Cerebellar nuclear complex (tissue), 1 donor: ENCODE results near the gene TMEM120B.

ENCODE experiments used
- DNase-seq, 2 experiments: peaks; one replicate each; lab custom pipeline; 2025; lab: John Stamatoyannopoulos, UW

The TMEM120B gene

DNA sequence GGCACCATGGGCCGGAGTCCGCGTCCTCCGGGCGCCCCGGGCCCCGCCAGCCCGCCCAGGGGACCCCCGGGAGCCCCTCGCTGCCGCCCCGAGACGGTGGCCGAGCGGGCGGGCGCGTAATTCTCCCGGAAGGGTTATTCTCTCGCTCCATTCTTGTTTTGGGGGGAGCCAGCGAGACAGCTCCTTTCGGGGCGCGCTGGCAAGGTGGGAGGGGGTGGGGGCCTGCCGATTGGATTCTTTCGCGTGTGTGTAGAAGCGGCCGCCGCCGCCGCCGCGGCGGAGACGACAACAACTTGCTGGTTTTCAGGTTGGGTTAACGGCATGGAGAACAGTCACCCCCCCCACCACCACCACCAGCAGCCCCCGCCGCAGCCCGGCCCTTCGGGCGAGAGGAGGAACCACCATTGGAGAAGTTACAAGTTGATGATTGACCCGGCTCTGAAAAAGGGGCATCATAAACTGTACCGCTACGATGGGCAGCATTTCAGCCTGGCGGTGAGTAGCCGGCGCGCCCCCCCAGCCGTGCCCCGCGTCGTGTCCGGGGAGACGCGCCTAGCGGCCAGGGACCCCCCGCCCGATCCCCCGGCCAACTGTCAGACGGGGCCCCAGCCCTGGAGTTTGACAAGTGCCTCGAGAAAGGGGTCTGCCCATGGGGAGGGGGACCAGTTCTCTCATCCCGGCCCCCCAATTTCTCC lies 92.0 kb downstream of the TMEM120B start:
- DNase-seq = no peak

DNA sequence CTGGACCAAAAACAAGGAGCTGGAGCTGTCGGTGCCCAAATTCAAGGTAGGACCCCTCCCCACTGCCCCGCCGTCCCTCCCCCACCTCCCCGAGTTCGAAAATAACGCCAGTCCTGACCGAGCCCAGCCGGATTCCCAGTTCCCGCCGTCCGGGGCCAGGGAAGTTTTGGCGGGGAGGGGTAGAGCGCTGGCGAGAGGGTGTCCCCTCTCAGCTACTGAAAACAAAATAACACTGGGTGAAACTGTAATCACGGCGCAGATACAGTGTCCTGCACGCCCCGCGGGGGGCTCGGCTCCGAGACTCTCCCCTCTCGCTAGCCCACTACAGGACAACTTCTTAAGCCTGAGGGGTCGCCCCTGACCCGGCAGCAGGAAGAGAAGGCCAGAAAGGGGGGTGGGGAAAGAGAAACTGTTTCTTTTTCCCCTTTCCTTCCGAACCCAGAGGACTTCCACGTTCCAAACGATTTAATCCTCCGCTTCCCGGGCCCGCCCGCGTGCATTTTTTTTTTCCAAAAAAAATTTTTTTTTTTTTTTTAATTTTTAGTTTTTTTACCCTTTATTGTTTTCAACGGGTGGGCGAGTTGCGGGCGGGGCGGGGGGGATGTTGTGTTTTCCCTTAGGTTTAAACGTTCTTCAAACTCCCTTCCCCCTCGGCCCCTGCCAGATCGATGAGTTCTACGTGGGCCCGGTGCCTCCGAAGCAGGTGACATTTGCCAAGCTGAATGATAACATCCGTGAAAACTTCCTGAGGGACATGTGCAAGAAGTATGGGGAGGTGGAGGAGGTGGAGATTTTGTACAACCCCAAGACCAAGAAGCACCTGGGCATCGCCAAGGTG lies 92.8 kb downstream of the TMEM120B start:
- no peak for DNase-seq

DNA sequence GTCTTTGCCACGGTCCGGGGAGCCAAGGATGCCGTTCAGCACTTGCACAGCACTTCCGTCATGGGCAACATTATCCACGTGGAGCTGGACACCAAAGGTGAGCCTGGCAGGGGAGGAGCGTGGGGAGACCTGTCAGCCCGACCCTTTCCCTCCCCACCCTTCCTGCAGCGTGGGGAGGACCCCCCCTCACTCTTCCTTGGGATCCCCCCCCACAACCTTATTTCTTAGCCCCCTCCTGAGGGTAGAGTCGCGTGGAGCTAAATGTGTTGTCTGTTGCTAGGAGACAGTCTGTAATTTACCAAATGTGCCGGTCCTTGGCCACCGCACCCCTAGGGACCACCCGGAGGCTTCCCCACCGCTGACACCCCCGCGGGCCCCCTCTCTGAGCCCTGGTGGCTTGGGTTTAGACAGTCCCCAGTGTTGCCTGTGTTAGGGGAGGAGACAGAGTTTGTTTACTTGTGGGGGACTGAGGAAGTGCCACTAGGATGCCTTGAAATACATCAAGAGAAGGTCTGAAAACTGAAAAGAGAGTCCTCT lies 93.5 kb downstream of the TMEM120B start:
- DNase-seq = no peak

DNA sequence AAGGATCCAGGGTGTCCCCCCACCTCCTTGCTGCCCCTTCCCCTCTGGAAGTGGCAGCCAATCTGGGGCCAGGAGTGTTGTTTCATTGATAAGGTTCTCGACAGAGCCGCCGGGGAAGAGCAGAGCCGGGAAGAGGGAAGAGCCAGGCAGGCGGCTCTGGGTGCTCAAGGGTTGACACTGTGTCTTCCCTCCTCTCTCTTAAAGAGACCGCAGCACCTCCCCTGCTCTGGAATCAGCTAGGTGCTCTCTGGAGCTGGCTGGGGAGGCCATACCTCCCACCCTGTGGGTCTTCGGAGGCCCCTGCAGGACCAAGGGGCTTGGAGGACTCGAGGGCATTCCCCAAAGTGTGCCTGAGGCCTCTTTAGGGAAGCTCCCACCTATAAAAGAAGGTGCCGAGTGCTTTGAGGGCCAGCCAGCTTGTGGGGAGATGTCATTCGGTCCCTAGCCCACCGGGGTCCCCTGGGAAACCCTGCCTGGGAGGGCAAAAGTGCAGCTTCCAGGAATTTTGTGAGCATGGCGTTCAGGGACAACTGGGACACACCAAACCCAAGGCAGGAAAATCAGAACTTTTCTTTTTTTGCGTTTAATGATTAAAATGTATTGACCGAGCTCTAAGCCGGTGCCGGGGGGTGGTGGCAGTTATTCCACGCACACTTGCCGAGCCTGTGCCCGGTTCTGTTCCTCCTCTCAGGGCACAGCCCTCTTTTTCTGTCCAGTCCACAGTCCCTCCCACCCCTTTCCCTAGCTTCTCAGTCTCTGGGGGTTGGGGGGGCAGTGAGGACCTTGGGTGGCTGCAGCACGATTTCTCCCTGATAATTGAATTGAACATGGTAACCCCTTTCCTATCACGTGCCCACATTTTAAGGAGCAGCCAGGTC lies 94.2 kb downstream of the TMEM120B start:
- peak in 1 of 2 experiments; percentile 36 for DNase-seq

DNA sequence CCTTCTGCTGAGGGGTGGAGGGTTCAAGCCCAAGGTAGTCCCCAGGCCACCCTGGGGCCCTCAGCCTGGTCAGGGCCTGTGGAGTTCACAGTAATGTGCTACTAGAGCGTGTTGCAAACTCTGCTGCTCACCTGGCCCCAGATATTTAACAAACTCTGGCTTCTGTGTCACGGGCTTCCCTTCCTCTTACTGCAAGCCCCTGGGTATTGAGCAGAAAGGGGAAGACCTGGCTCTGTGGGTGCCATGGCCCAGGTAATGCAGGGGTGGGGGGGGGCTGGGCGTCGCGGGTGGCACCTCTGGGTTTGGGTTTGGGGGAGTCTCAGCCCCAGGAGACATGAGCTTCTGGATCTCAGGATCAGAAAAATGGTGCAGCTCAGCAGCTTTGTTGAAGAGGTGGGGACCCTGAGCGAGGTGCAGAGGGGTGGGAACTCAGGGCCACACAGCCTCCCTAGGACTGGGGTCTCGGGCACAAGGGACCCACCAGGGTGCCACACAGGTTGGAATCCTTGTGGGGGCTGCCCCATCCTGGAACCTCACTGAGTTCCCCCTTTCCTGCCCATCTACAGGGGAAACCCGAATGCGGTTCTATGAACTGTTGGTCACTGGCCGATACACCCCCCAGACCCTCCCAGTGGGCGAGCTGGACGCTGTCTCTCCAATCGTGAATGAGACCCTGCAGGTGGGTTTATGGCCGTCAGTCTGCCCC lies 95.2 kb downstream of the TMEM120B start:
- no peak for DNase-seq

DNA sequence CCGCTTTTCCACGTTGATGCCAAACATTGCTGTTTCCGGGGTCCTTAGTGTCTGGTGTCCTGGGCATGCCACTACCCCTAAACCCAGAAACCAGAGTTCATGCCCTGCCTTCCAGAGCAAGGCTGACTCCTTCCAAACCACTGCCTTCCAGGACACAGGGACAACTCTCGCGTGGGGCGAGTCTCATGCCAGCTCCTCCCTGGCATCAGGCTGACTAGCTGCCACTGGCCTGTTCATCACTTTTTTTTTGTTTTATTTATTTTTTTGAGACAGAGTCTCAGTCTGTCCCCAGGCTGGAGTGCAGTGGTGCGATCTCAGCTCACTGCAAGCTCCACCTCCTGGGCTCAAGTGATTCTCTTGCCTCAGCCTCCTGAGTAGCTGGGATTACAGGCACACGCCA lies 96.1 kb downstream of the TMEM120B start:
- DNase-seq = no peak

DNA sequence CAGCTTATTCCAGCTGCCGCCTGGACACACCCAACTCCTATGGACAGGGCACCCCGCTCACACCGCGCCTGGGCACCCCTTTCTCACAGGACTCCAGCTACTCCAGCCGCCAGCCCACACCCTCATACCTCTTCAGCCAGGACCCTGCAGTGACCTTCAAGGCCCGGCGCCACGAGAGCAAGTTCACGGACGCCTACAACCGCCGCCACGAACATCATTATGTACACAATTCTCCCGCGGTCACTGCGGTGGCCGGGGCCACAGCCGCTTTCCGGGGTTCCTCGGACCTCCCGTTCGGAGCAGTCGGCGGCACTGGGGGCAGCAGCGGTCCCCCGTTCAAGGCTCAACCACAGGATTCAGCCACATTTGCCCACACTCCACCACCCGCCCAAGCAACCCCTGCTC lies 97.2 kb downstream of the TMEM120B start:
- no peak for DNase-seq

DNA sequence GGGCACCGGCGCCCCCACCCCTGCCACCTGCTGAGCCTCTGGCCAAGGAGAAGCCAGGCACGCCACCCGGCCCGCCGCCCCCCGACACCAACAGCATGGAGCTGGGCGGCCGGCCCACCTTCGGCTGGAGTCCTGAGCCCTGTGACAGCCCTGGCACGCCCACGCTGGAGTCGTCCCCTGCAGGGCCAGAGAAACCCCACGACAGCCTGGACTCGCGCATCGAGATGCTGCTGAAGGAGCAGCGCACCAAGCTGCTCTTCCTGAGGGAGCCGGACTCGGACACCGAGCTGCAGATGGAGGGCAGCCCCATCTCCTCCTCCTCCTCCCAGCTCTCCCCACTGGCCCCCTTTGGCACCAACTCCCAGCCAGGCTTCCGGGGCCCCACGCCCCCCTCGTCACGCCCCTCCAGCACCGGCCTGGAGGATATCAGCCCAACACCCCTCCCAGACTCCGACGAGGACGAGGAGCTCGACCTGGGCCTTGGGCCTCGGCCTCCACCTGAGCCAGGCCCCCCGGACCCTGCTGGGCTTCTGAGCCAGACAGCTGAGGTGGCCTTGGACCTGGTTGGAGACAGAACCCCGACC lies 97.8 kb downstream of the TMEM120B start:
- DNase-seq = no peak

DNA sequence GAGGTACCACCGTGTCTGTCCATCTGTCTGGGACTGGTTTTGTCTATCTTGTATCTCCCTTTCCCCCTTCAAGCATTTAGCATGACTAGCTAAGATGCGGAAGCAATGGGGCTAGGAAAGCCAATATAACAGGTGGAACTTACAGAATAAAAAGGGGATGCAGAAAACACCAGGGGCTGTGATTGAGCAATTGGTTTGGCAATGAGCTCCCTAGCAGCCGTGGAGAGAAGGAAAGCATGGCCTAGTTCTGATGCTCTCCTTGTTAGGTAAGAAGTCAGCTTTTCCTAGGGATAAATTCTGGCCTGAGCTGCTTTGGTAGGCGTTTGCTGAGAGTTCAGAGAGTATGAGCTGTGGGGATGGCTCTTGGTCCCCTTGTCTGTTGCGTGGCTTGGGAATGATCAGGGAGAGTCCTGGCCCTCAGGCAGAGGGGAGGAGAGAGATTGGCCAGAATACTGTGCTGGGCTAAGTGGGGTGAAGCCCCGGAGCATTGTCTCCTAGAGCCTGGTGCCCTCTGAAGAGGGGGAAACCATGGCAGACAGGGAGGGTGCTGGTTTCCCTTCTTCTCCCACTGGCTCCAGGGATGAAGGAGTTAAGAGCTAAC lies 98.4 kb downstream of the TMEM120B start:
- no peak for DNase-seq

DNA sequence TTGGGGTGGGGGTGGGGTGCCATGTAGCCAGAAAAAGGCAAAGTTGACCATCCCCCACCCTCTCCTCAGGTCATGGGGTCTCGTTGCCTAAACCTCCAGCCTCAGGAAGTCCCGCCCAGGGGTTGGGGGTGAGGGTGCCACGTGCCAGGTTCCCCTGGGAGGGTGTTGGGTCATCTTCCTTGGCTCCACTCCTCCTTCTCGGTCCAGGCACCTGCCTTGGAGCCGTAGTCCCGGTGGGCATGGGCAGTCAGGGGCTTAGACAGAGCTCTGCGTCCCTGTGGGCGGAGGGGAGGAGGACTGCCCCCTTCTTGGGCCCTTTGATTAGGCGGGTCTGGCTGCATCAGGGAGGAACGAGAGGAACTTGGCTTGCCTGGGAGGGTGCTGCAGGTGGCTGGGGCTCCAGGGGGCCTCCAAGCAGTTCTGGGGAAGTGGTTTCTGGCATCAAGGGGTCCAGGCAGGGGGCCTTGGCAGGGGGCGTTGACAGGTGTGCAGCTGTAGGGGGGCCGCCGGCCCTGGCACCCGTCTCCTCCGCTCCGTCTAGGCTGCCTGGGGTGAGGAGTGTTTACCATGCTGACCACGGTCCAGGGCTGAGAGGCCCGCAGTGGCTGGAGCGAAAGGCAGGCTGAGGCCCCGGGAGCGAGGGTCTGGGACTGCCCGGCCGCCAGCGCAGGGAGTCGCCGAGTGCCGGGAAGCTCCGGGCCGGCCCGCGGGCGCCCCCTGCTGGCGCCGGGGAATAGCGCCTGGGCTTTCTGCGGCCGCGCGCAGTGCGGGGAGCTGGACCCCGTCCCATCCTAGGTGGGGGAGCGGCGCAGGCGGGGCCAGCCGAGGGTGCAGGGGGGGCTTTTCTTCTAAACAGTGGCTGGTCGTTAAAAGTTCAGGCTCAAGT lies 99.1 kb downstream of the TMEM120B start:
- no peak for DNase-seq

DNA sequence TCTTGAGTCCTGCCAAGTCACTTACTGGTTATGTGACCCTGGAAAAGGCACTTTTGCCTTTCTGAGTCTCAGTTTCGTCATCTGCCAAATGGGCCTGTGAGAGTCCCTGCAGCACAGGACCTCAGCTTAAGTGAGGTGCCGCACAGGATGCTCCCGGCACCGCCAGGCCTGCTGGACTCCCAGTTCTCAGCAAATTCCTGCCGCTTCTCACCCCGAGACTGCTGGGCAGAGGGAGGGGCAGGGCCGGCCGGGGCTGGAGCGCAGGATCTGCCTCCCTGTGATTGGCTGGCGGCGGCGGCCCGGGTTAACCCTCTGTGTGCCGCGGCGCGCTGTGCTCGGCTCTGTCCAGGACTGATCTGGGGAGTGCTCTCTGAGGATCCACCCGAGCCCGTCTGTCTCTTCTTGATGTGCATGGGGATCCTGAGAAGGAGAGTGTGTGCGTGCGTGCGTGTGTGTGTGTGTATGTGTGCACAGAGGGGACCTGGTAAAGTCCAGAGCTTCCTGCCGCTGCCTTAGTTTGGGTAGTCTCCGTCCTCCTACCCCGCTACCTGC lies 99.8 kb downstream of the TMEM120B start:
- DNase-seq = peak; percentile 38 to 43

DNA sequence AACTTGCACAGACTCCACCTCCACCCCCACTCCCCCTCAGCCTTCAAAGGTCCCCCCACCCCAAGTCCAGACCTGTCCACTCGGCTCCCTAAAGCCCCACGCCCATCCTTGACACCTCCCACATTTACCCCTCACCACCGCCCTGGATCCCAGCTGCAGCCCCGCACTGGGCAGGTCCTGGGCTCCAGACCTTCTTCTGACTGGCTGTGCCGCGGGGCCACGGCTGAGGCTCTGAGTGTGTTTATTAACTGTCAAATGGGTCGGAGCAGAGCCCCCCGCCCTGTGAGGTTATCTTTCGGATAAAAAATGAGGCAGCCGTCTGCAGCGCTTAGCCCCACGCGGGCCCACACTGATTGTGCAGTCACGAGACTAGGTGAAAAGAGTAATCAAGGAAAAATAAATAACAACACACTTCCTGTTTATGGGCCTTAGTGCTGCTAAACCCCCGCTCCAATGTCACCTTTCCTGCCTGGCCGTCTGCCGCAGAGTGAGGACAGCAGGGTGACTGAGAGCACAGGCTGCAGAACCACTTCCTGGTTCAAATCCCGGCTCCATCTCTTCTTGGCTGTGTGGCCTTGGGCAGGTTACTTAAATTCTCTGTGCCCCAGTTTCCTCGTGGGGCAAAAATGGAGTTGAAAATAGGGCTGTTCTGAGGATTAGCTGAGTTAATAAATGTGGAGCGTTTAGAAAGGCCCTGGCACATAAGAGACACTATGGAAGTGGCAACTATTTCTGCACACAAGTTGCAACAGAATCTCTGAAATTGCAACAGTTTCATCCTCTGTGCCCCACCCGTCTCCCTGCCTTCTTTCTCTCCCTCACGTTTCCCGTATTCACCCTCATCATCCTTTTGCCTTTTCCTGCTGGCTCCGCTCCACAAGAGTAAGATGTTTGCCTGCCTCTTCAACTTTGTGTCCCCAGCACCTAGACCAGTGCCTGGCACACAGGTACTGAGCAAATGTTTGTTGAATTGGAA lies 100.7 kb downstream of the TMEM120B start:
- no peak for DNase-seq

DNA sequence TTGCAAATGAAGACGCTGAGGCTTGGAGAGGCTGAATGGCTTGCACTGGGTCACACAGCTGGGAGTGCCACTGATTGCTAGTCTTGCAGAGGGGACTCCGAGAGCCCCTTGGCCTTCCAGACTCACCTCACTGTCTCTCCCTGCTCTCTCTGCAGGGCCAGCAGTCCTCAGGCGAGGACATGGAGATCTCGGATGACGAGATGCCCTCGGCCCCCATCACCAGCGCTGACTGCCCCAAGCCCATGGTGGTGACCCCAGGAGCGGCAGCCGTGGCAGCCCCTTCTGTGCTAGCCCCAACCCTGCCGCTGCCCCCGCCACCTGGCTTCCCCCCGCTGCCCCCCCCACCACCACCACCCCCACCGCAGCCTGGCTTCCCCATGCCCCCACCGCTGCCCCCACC lies 101.4 kb downstream of the TMEM120B start:
- DNase-seq = no peak

DNA sequence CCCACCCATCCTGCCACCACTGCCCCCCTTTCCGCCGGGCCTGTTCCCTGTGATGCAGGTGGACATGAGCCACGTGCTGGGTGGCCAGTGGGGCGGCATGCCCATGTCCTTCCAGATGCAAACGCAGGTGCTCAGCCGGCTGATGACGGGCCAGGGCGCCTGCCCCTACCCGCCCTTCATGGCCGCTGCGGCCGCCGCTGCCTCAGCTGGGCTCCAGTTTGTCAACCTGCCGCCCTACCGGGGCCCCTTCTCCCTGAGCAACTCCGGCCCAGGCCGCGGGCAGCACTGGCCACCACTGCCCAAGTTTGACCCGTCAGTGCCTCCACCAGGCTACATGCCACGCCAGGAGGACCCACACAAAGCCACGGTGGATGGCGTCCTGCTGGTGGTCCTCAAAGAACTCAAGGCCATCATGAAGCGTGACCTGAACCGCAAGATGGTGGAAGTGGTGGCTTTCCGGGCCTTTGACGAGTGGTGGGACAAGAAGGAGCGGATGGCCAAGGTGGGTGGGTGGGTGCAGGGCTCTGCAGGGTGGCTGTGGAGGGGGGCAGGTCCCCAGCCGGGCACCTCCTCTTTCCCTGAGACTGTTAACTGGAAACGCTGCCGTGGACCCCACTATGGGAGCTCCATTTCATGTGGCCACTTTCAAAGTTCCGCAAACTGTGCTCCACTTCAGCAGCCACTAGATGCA lies 102.0 kb downstream of the TMEM120B start:
- DNase-seq = no peak

DNA sequence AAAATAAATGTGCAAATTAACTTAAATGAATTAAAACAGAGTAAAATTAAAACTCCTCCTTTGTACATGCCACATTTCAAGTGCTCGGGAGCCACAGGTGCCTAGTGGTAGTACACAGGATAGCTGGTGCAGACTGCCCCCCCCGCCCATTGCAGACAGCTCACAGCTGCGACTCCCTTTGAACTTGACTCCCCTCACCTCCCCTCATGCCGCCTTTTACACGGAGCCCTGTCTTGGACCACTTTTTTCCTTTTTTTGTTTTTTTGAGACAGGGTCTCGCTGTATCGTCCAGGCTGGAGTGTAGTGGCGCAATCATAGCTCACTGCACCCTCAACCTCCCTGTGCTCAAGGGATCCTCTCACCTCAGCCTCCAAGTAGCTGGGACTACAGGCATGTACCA lies 102.7 kb downstream of the TMEM120B start:
- DNase-seq = no peak

DNA sequence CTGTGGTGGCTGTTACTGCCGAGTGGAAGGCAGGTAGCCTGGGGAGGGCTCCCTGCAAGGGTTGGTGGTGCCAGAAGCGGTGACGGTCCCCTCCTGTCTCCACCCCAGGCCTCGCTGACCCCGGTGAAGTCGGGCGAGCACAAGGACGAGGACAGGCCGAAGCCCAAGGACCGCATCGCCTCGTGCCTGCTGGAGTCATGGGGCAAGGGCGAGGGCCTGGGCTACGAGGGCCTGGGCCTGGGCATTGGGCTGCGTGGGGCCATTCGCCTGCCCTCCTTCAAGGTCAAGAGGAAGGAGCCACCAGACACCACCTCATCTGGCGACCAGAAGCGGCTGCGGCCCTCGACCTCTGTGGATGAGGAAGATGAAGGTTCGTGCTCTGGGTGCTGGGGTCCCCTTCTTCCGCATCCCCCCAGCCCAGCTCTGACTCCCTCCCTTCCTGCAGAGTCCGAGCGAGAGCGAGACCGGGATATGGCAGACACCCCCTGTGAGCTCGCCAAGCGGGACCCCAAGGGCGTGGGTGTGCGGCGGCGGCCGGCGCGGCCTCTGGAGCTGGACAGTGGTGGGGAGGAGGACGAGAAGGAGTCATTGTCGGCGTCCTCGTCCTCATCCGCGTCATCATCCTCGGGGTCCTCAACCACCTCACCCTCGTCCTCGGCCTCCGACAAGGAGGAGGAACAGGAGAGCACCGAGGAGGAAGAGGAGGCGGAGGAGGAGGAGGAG lies 104.5 kb downstream of the TMEM120B start:
- no peak for DNase-seq

DNA sequence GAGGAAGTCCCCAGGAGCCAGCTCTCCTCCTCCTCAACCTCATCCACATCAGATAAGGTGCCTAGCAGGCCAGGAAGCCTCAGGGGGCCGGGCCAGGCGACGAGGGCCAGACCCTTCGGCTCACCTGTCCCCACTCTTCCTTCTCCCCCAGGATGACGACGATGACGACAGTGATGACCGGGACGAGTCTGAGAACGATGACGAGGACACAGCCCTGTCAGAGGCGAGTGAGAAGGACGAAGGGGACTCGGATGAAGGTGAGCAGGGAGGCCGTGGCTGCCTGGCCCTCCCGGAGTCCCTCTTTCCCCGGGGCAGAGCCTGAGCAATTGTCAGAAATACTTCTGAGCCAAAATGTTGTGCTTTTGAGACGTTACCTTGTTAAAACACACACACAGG lies 105.1 kb downstream of the TMEM120B start:
- DNase-seq = no peak
